Inflammatory macrophage treated with lipopolysaccharide for 4 hours (primary cell): ENCODE results near the gene TAPBPL.
"Not testable (repeated sequence)": the region's sequence is repeated elsewhere in the genome, so short reads cannot be mapped to it uniquely, and the experiment has no call there.

Experiments
- DNase-seq: peaks from one replicate; pipeline ENCODE4 v3.0.0-alpha.2; 2020

TAPBPL gene

GRCh38 chr12:6493497-6494257 lies 41.8 kb downstream of the TAPBPL start, which contains the start of gene NCAPD2:
Gene NCAPD2, plus strand, starts transcription at chr12:6494102. Its CDS starts 997 bp downstream, at chr12:6495099.
- peak; percentile 97 for DNase-seq

- DNase-seq = no peak
Observed at GRCh38 chr12:6494258-6494743, 42.5 kb downstream of the TAPBPL start.

GRCh38 chr12:6494968-6495367 lies 43.1 kb downstream of the TAPBPL start:
- DNase-seq = no peak

- not testable (repeated sequence) for DNase-seq
Observed at GRCh38 chr12:6497291-6497690, 45.4 kb downstream of the TAPBPL start.

- no peak for DNase-seq
Observed at GRCh38 chr12:6500466-6500865, 48.6 kb downstream of the TAPBPL start.

- no peak for DNase-seq
Observed at GRCh38 chr12:6507102-6507998, 55.5 kb downstream of the TAPBPL start.

GRCh38 chr12:6508087-6508486 lies 56.2 kb downstream of the TAPBPL start:
- no peak for DNase-seq
